Measurements from ENCODE around the gene RBM33.

The RBM33 gene

GRCh38 chr7:155735442-155736115, 91.1 kb downstream of the RBM33 start:
- in situ Hi-C loops (cut with HindIII; ENCODE audit: low sequenced_read_pairs): no loop called here
- DNase-seq (ENCODE audit: low read depth): no peak
- no peak for TF ChIP-seq CTCF (IDR thresholded peaks at IDR 0.05; ENCODE audit: low read depth, low read length, missing control alignments)
- H3K4me3 ChIP-seq (ENCODE audit: low read depth, low read length): no peak overlapping the region

- in situ Hi-C loops (cut with HindIII; ENCODE audit: low sequenced_read_pairs): no loop called here
- no peak overlapping the region for H3K4me3 ChIP-seq (ENCODE audit: low read depth, low read length)
- no peak for TF ChIP-seq CTCF (IDR thresholded peaks at IDR 0.05; ENCODE audit: low read depth, low read length, missing control alignments)
- no peak for DNase-seq (ENCODE audit: low read depth)
These were observed 93.1 kb downstream of the RBM33 start for GRCh38 chr7:155737590-155737989.

- H3K4me3 ChIP-seq (ENCODE audit: low read depth, low read length): no peak overlapping the region
- TF ChIP-seq CTCF (IDR thresholded peaks at IDR 0.05; ENCODE audit: low read depth, low read length, missing control alignments): no peak
- no peak for DNase-seq (ENCODE audit: low read depth)
- in situ Hi-C loops (cut with HindIII; ENCODE audit: low sequenced_read_pairs): no loop called here
These were observed 93.6 kb downstream of the RBM33 start for GRCh38 chr7:155738104-155738503.

- peak; percentile 61 for TF ChIP-seq CTCF (IDR thresholded peaks at IDR 0.05; ENCODE audit: low read depth, low read length, missing control alignments)
- peak; percentile 71 for DNase-seq (ENCODE audit: low read depth)
These were observed 94.4 kb downstream of the RBM33 start for GRCh38 chr7:155738652-155739537.

GRCh38 chr7:155739538-155740143, 95.2 kb downstream of the RBM33 start:
- TF ChIP-seq CTCF (IDR thresholded peaks at IDR 0.05; ENCODE audit: low read depth, low read length, missing control alignments): no peak
- DNase-seq (ENCODE audit: low read depth): no peak
- H3K4me3 ChIP-seq (ENCODE audit: low read depth, low read length): no peak overlapping the region
- in situ Hi-C loops (cut with HindIII; ENCODE audit: low sequenced_read_pairs): no loop called here

More at GRCh38 chr7:155738652-155739537, 94.4 kb downstream of the RBM33 start:
- H3K4me3 ChIP-seq (ENCODE audit: low read depth, low read length): no peak overlapping the region
- in situ Hi-C loops (cut with HindIII; ENCODE audit: low sequenced_read_pairs): no loop called here

GRCh38 chr7:155741082-155741481, 96.6 kb downstream of the RBM33 start:
- H3K4me3 ChIP-seq (ENCODE audit: low read depth, low read length): no peak overlapping the region
- TF ChIP-seq CTCF (IDR thresholded peaks at IDR 0.05; ENCODE audit: low read depth, low read length, missing control alignments): no peak
- in situ Hi-C loops (cut with HindIII; ENCODE audit: low sequenced_read_pairs): no loop called here
- no peak for DNase-seq (ENCODE audit: low read depth)
